Tibial nerve (tissue), 4 donors: ENCODE measurements around the gene ARHGEF28. TPM values are rescaled to one million over a fixed set of nuclear protein-coding genes. Genes with fewer than 3 reads are reported as not detected.

Source experiments
- DNase-seq, 2 donors: peaks; one replicate each; pipeline ENCODE4 v3.0.0-alpha.2; 2019; ENCODE audit warnings: low spot score in 2 of 2
- H3K27ac ChIP-seq, 4 donors: fragments of 200-600 bp; sonication (generic) in 3 of 4; one replicate each; pipeline ENCODE4 v1.5.1; 2017 to 2019; ENCODE audit warnings: mild to moderate bottlenecking in 1 of 4
- H3K27me3 ChIP-seq, 2 donors: fragments of 200-600 bp; sonication (generic) in 1 of 2; one replicate each; pipeline versions ENCODE4 v1.5.1 to v1.6.0; 2017 to 2019
- H3K36me3 ChIP-seq, 3 donors: fragments of 200-600 bp; sonication (generic); one replicate each; pipeline ENCODE4 v1.5.1; 2018 to 2019
- H3K4me1 ChIP-seq, 4 donors: fragments of 200-600 bp; sonication (generic) in 3 of 4; one replicate each; pipeline ENCODE4 v1.5.1; 2017 to 2019
- H3K4me3 ChIP-seq, 4 donors: fragments of 200-600 bp; sonication (generic) in 3 of 4; one replicate each; pipeline ENCODE4 v1.5.1; 2017 to 2019; ENCODE audit warnings: mild to moderate bottlenecking in 1 of 4, moderate library complexity in 1 of 4
- H3K9me3 ChIP-seq, 4 donors: fragments of 200-600 bp; sonication (generic) in 3 of 4; one replicate each; pipeline ENCODE4 v1.5.1; 2017 to 2019
- CTCF ChIP-seq, 5 experiments: fragments of 200-600 bp in 3 of 5; fragments of 450-650 bp in 2 of 5; sonication (generic) in 3 of 5; IDR thresholded peaks; one replicate each; pipeline ENCODE4 v1.5.1; 2016 to 2019; ENCODE audit warnings: antibody characterized with exemption in 5 of 5, mild to moderate bottlenecking in 3 of 5, moderate library complexity in 2 of 5
- EP300 ChIP-seq, 2 donors: sonication (generic); formaldehyde crosslinking; IDR thresholded peaks; one replicate each; pipeline ENCODE4 v1.6.1; 2017; ENCODE audit warnings: antibody characterized with exemption in 2 of 2, mild to moderate bottlenecking in 1 of 2
- POLR2A ChIP-seq, 2 donors: fragments of 450-650 bp; IDR thresholded peaks; one replicate each; pipeline ENCODE4 v1.6.1; 2017; ENCODE audit warnings: antibody characterized with exemption in 2 of 2, mild to moderate bottlenecking in 2 of 2, moderate library complexity in 2 of 2
- WGBS, 2 donors: methylation state at CpG; one replicate each; pipeline ENCODE4 v1.1.5; 2018; 5-methylcytosine and 5-hydroxymethylcytosine counted together
- total RNA-seq, 4 donors: library from RNA; depleted of rRNA; stranded (reverse); fragments of >200 nt; gene quantifications; one replicate each; pipeline ENCODE4 v1.1.0, GENCODE V29; 2016

ARHGEF28 gene
- total RNA-seq, 4 donors from 2014 or later: 66.0 to 83.9 (median 72.5) TPM

- WGBS, 2 donors: 93 to 97% methylated on average over 4 of the region's 4 CpGs
- no peaks in the 10 kb centered on the region for H3K27me3 ChIP-seq
- no peak overlapping the region for H3K4me3 ChIP-seq
- no peak overlapping the region for H3K27ac ChIP-seq
- TF ChIP-seq CTCF (IDR thresholded peaks at IDR 0.05) (no peak), POLR2A (IDR thresholded peaks at IDR 0.05) (no peak), EP300 (IDR thresholded peaks at IDR 0.05) (no peak)
- peaks cover 0 to 65% (median 0%) of the 10 kb centered on the region in 3 donors for H3K36me3 ChIP-seq
- H3K4me1 ChIP-seq: no peaks in the 10 kb centered on the region
- H3K9me3 ChIP-seq: no peaks in the 10 kb centered on the region
- DNase-seq: no peak
These were observed 261.7 kb downstream of the ARHGEF28 start for GRCh38 chr5:73887688-73888087.

GRCh38 chr5:73890569-73890968, 264.6 kb downstream of the ARHGEF28 start:
- Histone ChIP-seq H3K4me1 (no peaks in the 10 kb centered on the region), H3K4me3 (no peak overlapping the region), H3K36me3 (peaks cover 0 to 80% (median 0%) of the 10 kb centered on the region in 3 donors), H3K27ac (no peak overlapping the region), H3K9me3 (no peaks in the 10 kb centered on the region), H3K27me3 (no peaks in the 10 kb centered on the region)
- 84 to 93% methylated on average over 4 of the region's 4 CpGs for WGBS, 2 donors
- no peak for DNase-seq
- TF ChIP-seq EP300 (IDR thresholded peaks at IDR 0.05) (no peak), POLR2A (IDR thresholded peaks at IDR 0.05) (no peak), CTCF (IDR thresholded peaks at IDR 0.05) (no peak)

GRCh38 chr5:73892218-73892617, 266.2 kb downstream of the ARHGEF28 start:
- 93 to 95% methylated on average over 6 of the region's 6 CpGs for WGBS, 2 donors
- TF ChIP-seq EP300 (IDR thresholded peaks at IDR 0.05) (no peak), CTCF (IDR thresholded peaks at IDR 0.05) (no peak), POLR2A (IDR thresholded peaks at IDR 0.05) (no peak)
- no peaks in the 10 kb centered on the region for H3K4me1 ChIP-seq
- no peak overlapping the region for H3K4me3 ChIP-seq
- H3K9me3 ChIP-seq: no peaks in the 10 kb centered on the region
- no peaks in the 10 kb centered on the region for H3K27me3 ChIP-seq
- DNase-seq: no peak
- H3K27ac ChIP-seq: no peak overlapping the region
- H3K36me3 ChIP-seq: peaks cover 0 to 77% (median 0%) of the 10 kb centered on the region in 3 donors

GRCh38 chr5:73892806-73893205, 266.8 kb downstream of the ARHGEF28 start:
- Histone ChIP-seq H3K27ac (no peak overlapping the region), H3K9me3 (no peaks in the 10 kb centered on the region), H3K4me1 (no peaks in the 10 kb centered on the region), H3K4me3 (no peak overlapping the region), H3K27me3 (no peaks in the 10 kb centered on the region), H3K36me3 (peaks cover 0 to 77% (median 0%) of the 10 kb centered on the region in 3 donors)
- WGBS, 2 donors: 42 to 46% methylated on average over 1 of the region's 1 CpG
- DNase-seq: no peak
- no peak for TF ChIP-seq CTCF (IDR thresholded peaks at IDR 0.05)
- TF ChIP-seq EP300 (IDR thresholded peaks at IDR 0.05): no peak
- no peak for TF ChIP-seq POLR2A (IDR thresholded peaks at IDR 0.05)

GRCh38 chr5:73893813-73894212, 267.8 kb downstream of the ARHGEF28 start:
- no peak for TF ChIP-seq EP300 (IDR thresholded peaks at IDR 0.05)
- TF ChIP-seq CTCF (IDR thresholded peaks at IDR 0.05): no peak
- TF ChIP-seq POLR2A (IDR thresholded peaks at IDR 0.05): no peak
- Histone ChIP-seq H3K27me3 (no peaks in the 10 kb centered on the region), H3K4me3 (no peak overlapping the region), H3K4me1 (peaks cover 0 to 6% (median 1%) of the 10 kb centered on the region in 4 donors), H3K27ac (no peak overlapping the region), H3K9me3 (no peaks in the 10 kb centered on the region), H3K36me3 (peaks cover 0 to 77% (median 0%) of the 10 kb centered on the region in 3 donors)
- no peak for DNase-seq
- 51 to 71% methylated on average over 2 of the region's 2 CpGs for WGBS, 2 donors
